ENCODE results near the gene TMPRSS4.

Gene TMPRSS4

DNA sequence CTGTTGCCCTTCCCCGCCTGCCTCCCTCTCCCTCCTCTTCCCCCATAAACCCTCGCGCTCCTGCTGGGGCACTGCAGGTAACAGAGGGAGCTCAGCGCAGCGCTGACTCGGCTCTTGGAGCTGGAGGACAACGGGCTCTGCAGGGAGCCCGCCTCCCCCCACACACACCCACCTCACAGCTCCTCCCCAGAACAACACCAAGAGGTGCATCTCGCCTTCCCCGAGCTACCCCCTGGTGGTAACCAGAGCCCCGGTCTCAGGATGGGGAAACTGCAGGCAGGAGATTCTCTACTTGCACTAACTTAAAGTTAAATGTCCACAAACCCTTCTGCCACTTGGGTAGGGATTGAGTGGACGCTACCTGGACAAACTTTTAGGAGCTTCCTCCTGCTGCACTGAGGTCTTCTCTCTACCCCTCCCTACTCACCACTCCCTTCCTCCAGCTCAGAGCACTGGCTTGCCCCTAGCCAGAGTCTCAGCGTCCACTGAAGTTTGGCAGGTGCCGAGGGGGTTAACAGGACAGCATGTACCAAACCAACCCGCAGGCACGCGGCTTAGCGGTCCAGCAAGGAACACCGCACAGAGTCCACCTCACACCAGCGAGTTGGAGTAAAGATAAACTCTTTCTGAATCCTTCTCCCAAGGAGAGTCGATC lies 79.8 kb downstream of the TMPRSS4 start:
- FAIRE-seq: no peak

DNA sequence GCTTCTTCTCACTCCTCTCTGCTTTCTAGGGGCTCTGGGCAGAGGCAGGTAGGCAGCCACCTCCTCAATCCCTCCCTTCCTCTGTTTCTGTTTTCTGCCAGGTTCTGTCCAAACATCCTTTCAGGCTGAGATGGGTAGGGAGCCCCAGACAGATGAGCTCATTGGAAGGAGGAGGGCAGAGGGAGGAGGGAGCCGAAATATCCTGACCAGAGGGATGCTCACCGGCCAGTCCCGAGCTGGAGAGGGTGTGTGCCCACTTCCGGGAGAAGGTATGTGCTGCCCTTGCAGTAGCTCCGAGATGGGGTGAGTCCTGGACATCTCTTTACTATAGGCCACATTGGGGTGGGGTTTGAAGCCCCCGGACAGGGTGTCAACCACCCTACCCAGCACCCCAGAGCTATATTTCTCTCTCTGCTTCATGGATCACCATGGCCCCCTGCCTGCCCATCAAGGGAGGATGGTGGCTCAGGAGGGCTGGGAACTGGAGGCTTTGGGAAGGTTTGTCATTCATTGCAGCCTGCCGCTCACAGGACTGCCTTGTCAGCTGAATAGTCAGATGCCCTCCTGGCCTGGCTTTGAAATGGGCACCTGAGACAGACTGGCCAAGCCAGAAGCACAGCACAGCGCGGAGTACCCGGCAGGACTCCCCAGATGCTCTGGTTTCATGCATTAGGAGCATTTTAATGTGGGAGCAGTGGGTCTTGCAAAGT lies 80.5 kb downstream of the TMPRSS4 start:
- no peak for FAIRE-seq

DNA sequence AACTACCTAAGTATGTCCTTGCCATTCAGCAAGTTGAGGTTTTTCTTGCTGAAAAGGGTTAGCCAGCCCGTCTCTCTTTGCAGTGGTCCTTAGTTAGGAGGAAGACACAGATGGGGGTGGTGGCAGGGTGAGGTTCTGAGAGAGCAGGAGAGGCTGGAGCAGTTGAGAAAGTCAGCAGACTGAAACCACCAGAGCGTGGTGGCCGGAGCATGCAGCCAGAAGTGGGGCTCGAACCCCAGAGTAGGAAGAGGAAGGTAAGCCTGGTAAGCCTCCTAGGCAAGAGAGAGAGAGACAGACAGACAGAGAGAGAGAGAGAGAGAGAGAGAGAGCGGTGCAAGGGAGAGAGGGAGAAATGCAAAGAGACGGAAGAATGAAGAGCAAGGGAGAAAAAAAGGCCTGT lies 84.9 kb downstream of the TMPRSS4 start:
- no peak for FAIRE-seq

DNA sequence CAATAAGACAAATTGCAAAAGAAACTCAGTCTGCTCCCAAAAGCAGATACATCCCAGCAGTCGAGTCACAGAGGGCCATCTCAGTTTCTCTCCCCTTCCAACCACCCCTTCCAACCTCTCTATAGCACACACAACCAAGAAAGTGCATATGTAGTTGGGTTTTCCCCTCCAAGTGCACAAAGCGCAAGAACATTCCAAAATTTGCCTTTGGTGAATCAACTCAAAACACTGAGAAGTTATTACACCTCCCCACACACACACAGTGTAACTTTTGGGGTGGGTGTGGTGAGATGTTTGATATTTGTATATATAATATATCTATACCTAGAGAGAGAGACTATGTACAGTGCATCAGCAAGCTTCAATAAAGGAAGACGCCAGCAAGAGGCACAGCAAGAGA lies 86.0 kb downstream of the TMPRSS4 start:
- FAIRE-seq: no peak

DNA sequence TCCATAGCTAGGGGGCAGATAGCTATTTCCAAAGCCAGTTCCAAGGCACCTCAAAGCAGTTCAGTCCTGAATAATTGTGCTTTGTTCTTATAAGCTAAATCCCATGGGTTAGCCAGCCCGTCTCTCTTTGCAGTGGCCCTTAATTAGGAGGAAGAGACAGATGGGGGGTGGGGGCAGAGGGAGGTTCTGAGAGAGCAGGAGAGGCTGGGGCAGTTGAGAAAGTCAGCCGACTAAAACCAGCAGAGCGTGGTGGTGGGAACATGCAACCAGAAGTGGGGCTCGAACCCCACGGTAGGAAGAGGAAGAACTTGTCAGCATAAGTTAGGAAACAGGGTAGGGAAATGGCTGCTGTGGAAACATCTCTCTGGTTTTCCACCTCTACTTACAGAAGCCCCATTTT lies 86.6 kb downstream of the TMPRSS4 start:
- no peak for FAIRE-seq

DNA sequence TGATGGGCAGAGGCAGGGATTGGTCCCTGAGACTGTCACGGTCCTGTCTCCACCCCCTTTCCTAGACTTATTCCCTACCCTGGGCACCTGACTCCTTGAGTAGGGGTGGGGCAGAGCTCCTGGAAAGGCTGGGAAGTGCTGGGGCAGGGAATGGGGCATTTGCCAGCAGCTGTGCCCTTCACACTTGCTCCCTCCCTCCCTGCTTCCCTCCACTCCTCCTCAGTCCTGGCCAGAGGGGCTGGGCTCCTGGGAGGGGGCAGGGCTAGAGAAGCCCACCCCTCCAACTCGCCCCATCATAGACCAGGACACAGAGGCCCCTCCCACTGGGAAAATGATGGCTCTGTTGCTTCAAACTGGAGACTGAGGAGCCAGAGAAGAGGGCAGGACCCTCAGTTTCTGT lies 88.0 kb downstream of the TMPRSS4 start:
- FAIRE-seq: no peak

DNA sequence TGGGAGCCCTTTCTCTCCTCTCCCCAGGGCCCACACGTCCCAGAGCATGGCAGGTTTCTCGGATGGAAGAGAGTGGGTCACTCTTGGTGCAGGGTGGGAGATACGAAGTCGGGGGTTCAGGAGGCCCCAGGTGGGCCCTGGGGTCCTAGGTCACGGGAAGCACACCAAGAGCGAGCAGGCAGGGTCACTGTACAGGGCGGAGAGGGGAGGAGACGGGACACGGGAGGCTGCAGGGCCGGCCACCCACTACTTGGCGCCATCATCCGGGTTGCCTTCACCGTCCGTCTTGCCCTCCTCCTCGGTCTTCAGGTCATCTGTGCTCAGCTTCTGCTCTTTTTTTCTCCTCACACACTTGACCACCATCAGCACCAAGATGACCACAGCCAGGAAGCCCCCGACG lies 89.8 kb downstream of the TMPRSS4 start:
- FAIRE-seq: no peak

DNA sequence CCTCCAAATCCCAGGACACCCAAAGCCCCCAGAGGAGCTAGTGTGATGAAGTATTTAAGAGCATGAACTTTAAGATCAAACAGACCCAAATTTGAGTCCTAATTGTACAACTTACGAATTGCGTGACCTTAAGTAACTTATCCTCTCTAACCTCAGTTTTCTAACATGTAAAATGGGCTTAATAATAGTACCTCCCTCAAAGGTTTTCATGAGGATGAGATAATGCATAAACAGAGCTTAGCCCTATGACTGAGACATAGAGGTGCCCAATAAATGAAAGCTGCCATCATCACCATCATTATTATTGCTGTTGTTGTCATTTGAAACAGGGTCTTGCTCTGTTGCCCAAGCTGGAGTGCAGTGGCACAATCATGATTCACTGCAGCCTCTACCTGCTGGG lies 90.4 kb downstream of the TMPRSS4 start:
- no peak for FAIRE-seq

DNA sequence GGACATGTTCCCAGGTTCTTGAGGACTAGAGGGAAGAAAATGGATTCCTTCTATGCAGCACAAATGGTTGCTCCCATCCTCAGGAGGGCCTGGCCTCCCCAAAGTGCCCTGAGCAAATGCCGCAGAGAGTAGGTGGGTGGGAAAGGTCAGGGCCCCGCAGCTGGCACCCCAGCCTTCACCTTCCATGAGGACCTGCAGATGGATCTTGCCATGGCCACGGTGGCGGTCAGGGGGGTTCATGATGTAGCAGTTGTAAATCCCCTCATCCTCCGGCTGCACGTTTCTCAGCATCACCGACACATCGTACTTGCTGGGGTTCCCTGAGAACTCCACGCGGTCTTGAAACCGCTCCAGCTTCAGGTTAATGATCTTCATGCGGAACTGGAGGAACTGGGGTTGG lies 91.0 kb downstream of the TMPRSS4 start:
- FAIRE-seq: no peak

DNA sequence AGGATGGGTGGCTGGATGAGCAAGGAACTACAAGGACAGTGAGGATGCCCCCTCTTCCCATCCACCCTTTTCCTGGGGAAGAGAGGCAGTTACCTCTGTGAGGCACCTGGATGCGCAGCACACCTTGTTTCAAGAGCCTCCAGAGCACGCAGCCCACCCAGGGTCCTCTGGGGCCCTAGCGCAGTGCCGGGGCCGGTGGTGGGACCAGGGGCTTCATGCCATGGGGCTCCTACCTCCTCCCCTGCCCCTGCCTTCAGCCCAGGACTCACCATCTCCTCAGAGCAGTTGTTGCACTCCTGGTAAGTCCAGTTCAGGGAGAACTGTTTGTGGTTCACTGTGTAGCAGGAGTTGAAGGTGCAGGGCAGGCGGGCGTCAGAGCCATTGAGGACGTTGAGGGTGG lies 91.4 kb downstream of the TMPRSS4 start:
- no peak for FAIRE-seq

DNA sequence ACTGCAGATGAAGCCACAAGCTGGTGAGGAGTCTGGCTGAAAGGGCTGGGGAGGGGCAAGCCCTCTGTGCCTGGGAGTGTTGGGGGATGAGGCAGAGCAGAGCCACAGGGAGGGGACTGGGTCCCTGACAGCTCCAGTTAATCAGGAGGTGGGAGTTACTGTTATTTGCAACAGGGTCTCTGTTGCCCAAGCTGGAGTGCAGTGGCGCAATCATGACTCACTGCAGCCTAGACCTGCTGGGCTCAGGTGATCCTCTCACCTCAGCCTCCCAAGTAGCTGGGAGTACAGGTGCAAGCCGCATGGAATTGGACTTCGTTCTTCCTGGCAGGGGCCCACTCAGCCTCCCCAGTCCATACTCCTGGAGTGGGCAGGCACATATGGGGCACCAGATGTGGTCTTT lies 91.9 kb downstream of the TMPRSS4 start:
- FAIRE-seq: no peak

DNA sequence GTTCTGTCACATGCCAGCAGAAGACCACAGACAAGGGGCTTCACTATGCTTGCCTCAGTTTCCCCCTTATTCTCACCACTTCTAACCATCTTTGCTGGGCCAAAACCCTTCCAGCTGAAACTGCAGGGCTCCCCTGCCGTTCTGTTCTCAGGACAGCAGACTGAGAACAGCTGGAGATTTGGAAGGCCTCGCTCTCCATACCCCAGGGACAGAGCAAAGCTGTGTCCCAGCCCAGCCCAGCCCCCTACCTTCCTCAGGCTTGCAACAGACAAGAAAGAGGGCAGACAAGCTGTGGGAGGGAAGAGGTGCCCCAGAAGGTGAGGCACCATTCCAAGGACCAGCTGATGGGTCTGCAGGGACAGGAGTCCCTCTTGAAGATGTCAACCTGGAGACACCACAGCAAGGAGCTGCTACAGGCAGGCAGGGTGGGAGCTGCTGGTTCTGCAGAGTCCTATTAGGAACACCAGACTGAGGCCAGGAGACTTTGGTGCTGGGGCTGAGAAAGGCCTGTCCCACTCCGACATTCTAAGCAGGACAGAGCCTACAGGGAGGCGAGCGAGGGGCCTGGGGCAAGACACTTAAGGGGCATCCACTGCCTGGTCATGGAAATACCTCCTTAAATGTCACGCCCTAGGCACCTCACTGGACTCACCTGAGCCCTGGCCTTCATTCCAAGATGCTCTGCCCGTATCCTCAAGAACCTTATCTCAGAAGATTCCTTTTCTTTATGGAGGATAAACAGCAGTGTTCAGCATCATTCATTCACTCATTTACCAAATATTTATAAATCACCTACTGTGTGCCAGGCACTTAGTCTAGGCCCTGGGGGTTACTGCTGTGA lies 92.6 kb downstream of the TMPRSS4 start:
- FAIRE-seq: no peak

DNA sequence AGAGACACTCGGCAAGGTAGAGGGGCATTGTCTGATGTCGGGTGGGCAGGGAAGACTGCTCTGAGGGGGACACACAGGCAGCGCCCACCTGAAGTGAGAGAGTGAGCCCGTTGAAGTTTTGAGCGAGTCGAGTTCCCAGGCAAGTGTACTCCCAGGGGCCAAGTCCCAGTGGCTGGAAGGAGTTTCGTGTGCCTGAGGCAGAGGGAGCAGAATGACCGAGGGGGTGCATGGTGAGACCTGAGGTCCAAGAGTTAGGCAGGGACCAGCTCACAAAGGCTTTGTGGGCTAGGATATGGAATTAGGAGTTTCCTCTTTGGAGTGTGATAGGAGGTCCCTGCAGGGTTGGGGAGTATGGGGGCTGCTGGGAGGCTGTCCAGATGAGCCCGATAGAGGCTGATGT lies 93.4 kb downstream of the TMPRSS4 start:
- FAIRE-seq: no peak

DNA sequence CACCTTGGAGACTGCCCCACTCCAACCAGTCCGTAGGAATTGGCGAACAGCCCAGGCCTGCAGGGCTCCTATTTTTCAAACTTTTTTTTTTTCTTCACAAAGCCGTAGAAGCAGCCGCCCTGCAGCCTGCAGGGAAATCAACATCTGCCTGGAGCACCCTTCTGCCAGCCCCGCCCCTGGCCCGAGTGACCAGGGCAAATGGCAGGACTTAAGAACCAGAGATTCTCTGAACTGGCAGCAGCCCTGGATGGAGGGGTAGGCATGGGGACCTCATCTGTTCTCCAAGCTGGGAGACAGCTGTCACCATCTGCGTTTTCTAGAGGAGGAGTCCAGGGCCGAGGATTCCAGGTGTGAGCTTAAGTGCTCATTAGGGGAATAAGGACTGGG lies 94.0 kb downstream of the TMPRSS4 start:
- no peak for FAIRE-seq
